ENCODE data around the gene HOXD4.

The HOXD4 gene

GRCh38 chr2:176127774-176128072 lies 23.6 kb upstream of the HOXD4 start:
- no peak for DNase-seq

DNA sequence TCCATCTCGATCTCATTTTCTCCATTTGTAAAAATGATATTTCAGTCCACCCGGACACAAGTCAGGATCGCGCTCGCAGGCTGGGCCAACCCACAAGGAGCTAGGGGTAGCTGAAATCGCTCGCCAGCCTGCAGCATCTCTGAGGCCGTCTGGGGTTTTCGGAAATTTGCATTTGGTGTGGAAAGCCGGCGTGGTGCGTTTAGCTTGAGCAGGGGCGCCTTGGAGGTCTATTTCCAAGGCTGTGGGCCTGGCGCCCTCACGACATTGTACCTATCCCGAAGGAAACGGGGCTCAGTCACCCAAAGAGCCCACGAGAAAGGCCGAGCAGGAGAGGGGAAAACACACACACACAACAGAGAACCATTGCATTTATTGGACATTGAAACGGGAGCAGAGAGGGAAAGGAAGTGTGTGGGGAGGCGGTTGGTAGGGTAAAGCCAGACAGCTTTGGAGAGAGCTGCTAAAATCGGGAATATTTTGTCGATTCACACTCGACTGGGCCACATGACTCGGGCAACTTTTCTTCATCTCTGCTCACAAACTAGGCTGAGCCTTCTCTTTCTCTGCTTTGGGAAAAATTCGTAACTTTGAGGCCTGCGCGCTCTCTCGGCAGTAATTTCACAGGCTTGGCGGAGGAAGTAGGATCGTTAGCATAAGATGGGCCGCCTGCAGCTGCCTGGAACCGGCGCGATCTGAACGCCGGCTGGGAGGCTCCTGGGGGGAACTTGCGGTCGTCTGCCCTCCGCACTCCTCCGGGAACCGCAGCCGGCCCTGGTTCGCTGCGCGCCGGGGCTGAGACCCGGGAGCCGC lies 23.0 kb upstream of the HOXD4 start:
- DNase-seq, result no peak

DNA sequence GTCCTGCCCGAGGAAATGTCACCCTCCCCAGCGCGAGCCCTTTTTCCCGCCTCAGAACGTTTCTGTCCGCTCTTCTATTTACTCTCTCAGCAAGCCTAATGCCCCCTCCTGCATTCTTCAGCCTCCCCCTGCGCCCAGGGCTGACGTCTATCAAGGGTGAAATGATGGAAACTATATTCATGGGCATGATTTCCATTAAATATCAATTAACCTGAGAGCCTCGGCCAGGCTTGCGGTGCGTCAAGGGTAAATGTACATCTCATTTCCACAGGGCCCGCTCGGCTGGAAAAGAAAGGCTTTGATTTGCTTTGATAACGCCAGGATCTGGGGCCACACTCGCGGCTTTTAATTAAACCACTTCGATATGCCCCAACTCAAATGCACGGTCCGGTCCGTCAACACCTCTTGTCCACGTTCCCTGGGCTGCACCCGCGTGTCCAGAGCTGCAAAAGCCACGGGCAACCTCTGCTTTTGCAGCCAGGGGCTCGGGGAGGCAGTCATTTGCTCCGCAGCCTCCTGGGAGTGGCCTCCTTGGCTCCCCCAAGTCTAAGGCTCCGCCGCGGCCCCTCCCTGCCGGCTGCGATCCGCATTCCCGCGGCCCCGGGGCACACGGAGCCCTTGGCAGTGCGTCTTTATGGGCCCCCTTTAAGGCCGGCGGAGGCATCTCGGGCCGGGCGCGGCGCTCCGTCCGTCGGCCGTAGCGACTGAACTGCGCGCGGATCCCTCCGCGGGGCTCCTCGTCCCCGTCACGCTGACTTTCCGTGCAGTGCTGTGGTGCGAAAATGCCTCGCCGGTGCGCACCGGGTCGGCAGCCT lies 22.2 kb upstream of the HOXD4 start, which contains the start of gene HOXD8:
Gene HOXD8 (plus strand): TSS at position 724 of the 815 bp plus-strand sequence. CDS start 662 bp downstream, outside the sequence.
- DNase-seq, result no peak

DNA sequence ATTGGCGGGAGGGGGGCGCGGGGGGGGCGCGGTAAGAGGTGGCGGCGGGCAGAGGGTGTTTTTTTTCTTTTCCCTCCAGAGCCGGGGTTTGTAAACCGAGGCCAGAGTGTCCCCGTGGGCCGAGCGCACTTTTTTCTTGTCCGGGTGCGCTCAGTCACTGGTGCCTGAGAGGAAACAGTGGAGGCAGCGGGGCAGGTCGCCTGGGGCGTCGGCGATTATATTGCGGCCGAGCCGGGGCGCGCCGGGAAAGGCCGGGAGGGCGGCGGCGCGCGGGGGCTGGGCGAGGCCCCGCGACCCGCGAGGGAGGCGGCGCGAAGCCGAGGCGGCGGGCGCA lies 21.6 kb upstream of the HOXD4 start:
- DNase-seq, result no peak

GRCh38 chr2:176130147-176130956 lies 21.0 kb upstream of the HOXD4 start:
- DNase-seq, result no peak

DNA sequence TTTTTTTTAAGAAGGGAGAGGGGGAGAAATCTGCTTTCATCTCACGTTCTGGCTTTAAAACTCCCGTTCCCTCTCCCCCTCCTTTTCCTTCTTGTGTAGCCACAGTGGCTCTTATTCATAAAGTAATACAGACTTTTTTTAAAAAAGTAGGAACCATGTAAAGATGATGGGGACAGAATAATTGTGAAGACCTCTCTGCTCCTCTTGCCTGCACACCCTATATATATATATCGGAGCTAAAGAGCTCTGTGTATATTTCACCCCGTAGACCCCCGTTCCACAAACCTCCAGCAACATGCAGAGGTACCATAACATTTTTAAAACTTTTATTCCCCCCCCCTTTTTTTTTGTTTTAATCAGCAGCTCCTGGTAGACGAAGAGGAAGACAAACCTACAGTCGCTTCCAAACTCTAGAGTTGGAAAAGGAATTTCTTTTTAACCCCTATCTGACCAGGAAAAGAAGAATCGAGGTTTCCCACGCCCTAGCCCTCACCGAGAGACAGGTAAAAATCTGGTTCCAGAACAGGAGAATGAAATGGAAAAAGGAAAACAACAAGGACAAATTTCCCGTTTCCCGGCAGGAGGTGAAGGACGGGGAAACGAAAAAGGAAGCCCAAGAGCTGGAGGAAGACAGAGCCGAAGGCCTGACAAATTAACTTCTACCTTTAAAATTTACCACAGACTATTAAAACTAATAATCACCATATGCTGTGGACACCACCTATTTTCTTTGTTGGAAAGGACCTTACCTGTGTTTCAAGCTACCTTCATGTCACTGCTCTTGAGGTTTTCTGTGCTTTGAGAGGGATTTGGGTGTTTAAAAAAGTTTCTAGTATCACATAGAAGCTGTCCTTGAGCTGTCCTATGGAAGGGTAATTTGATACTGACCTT lies 20.1 kb upstream of the HOXD4 start:
- DNase-seq, result no peak

DNA sequence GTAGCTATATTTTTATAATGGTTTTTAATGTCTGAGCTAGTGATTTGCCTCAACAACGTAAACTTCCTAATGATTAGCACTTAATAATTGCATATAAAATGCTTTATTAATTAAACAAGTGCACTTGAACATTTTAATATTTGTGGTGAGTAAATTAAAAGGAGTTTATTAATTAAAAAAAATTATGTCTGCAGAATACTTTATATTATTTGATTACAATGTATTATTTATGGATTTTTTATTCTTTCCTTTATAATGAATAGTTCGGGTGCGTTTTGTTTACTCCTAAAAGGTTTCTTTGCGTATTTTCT lies 19.5 kb upstream of the HOXD4 start:
- DNase-seq, result no peak

GRCh38 chr2:176132205-176133171 lies 18.9 kb upstream of the HOXD4 start:
- DNase-seq, result no peak

DNA sequence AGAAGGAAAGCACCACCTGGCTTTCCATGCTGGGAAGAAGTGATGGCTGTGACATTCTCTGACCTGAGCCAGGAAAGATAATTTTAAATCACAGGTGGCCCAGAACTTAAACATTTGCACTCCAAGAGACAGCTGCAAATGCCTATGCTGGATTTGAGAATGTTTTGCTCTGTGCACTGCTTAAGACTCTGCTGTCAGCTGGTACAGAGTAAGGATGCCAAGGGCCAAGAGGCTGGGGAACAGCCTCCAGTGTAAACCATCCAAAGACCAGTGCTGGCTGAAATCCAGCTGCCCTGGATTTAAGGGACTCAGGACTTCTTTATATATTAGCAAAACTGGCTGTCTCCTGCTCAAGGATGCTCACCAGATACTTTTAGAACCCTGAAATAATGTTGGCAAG lies 18.0 kb upstream of the HOXD4 start:
- DNase-seq, result no peak

GRCh38 chr2:176134035-176134434 lies 17.3 kb upstream of the HOXD4 start:
- DNase-seq, result no peak

DNA sequence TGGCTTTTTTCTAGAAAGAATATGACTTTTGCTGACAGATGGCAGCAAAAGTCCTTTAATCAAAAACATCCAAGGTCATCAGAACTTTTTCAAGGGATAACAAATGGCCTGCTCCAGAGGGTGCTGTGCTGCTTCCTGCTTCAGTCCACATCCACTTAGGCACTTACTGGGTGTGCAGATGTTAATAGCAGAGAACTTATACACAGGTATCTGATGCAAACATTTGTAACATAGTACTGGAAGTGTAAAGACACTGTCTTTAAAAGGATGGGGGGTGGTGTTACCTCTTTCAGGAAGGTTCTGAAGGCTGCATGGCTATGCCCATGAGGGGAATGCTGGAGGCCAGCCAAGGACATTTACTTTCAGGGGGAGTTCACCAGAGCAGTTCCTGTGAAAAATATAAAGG lies 16.3 kb upstream of the HOXD4 start:
- DNase-seq, result no peak

- DNase-seq, result no peak
Measured at GRCh38 chr2:176136374-176137251, 14.7 kb upstream of the HOXD4 start.

DNA sequence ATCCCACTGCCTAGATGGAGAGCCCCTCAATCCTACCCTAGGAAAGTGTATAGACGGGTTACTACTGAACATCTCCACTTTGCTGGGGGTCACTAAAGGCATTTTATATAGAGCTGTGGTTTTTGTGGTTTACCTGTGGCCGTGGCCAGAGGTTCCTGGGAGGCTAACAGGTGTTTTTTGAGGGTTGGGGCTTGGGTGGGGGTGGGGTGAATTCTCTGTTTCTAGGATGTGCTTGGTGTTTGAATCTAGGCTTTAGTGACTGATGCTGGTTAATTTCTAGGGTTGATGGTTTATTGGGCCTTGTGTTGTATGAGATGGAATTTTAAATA lies 14.1 kb upstream of the HOXD4 start:
- DNase-seq, result no peak

GRCh38 chr2:176137906-176138305 lies 13.4 kb upstream of the HOXD4 start:
- no peak for DNase-seq

DNA sequence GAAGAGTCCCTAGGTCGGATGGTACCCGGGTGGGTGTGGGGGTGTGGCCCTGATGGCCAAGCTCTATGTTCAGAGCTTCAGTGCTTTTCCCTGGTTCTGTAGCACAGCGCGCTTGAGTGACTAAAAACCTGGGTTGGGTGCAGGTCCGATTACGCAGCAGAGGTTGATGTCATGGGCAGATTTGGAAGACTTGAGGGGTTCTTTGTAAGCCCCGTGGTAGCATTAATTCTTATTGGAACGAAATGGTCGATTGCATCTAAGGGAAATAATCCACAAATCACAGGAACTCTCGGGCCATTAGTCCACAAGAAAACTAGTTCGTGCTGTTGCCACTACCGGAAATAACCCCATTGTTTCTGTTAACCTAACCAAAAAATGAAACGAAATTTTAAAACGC lies 12.8 kb upstream of the HOXD4 start:
- DNase-seq, result no peak

DNA sequence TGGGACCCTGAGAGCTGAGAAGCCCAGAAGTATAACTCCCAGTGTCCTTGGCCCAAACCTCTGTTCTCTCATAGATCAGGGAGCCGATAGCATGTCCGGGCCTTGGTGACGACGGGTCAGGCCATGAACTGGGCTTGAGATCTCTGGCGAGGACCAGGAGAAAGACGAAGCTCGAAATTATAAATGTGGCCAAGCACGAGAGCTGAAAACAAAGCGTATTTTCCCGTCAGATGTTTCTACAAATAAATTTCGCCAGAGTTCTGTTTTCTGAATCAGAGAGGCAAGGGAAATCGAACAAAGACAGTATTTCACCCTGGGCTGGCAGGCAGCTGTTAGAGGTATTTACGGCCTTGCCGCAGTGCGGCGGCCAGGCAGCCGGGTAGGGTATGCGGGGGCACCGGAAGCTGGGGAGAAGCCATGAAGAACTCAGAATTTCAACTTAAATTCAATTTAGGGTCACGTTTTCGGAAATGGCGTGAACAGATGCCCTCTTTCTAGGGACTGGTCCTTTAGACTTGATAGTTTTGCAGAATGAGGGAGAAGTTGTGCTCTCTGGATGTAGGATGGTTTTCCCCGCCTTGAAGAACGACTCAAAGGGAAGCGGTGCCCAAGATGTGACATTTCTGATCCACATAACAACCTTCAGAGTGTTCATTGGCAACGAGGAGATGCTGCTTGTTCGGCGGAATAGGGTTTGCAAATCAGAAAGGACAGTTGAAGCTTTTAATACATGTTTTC lies 12.3 kb upstream of the HOXD4 start:
- no peak for DNase-seq

DNA sequence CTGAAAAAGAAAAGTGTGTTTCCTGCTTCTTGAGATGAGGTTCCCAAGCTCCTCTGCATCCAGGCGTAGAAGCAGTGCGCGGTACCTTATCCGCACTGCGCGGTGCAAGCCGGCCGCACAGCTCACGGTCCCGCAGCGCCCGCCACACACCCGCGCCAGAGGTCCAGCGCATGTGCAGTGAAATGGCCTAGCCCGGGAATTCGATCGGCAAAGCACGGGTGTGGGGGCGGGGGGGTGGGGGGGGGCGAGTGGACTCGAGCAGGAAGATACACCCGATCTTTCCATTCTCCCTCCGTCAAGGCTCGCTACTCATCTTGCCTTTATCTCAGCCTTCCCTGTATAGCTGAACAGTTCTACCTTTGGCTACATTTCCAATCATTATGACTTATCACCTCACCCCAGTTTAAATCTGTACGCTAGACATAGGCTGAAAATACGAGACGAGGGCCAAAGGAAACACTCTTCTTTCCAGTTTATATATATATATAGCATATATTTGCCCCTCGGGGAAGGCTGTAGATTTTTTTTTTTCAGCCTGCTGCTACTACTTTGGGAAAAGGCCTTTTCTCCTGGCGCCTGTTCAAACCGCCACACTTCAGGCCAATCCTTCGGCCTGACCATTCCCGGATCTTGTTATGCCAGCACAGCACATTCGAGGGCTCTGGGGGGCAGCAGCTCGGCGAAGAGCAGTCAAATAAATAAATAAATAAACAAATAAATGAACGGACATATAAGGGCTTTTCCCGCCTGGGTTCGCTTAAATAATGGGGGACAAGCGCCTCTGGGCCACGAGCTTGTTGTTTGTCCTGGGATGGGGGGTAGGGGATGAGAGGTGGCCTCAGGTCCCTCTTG lies 11.5 kb upstream of the HOXD4 start:
- DNase-seq, result no peak

GRCh38 chr2:176140513-176141317 lies 10.6 kb upstream of the HOXD4 start:
- DNase-seq, result peak; percentile 70

All from DMS 273 treated with DMSO at 0.1 percent for 48 hours (cell line).